Natural killer cell (primary cell): Measurements from ENCODE around the gene MGP. TPM values are rescaled to one million over a fixed set of nuclear protein-coding genes. Genes with fewer than 3 reads are reported as not detected.

Experiments
- ATAC-seq, 3 donors: fragments of 150-1000 bp in 2 of 3; fragments of 200-7000 bp in 1 of 3; cut with Tn5 transposase; 1 replicate in 1 of 3; 2 replicates in 2 of 3; pipeline ENCODE4 v1.10.0; 2021; ENCODE audit warnings: mild to moderate bottlenecking in 2 of 3, moderate library complexity in 2 of 3
- DNase-seq, 2 donors: peaks; one replicate each; pipeline versions ENCODE4 v3.0.0 to v3.0.0-alpha.2; 2013 to 2021; ENCODE audit warnings: mixed read lengths in 1 of 2
- H3K27ac ChIP-seq: one replicate; pipeline ENCODE4 v1.5.1; 2013; ENCODE audit warnings: mild to moderate bottlenecking, low read length
- H3K27me3 ChIP-seq: one replicate; pipeline ENCODE4 v1.6.1; 2013; ENCODE audit warnings: low read length; ENCODE audit not compliant: control insufficient read depth, insufficient read depth
- H3K36me3 ChIP-seq: one replicate; pipeline ENCODE4 v1.6.1; 2013; ENCODE audit warnings: low read length; ENCODE audit not compliant: control insufficient read depth, insufficient read depth
- H3K4me1 ChIP-seq: one replicate; pipeline ENCODE4 v1.6.1; 2013; ENCODE audit warnings: low read length; ENCODE audit not compliant: control insufficient read depth, insufficient read depth
- H3K4me3 ChIP-seq: one replicate; pipeline ENCODE4 v1.5.1; 2013; ENCODE audit warnings: low read length
- H3K9me3 ChIP-seq: one replicate; pipeline ENCODE4 v1.6.1; 2013; ENCODE audit warnings: low read length; ENCODE audit not compliant: control insufficient read depth, insufficient read depth
- H3K27ac Mint-ChIP-seq, 2 donors: one replicate each; pipeline ENCODE4 v1.8.0; 2022; ENCODE audit warnings: mild to moderate bottlenecking in 2 of 2, mixed read lengths in 2 of 2, moderate library complexity in 1 of 2
- H3K27me3 Mint-ChIP-seq, 2 donors: one replicate each; pipeline ENCODE4 v1.8.0; 2022; ENCODE audit warnings: low read depth in 2 of 2, mixed read lengths in 2 of 2
- H3K36me3 Mint-ChIP-seq: one replicate; pipeline ENCODE4 v1.8.0; 2022; ENCODE audit warnings: mixed read lengths
- H3K4me1 Mint-ChIP-seq, 2 donors: one replicate each; pipeline ENCODE4 v1.8.0; 2022; ENCODE audit warnings: mixed read lengths in 2 of 2
- H3K4me3 Mint-ChIP-seq: one replicate; pipeline ENCODE4 v1.8.0; 2022; ENCODE audit warnings: mild to moderate bottlenecking, moderate library complexity, mixed read lengths
- H3K9me3 Mint-ChIP-seq, 2 donors: one replicate each; pipeline ENCODE4 v1.8.0; 2022; ENCODE audit warnings: mixed read lengths in 2 of 2
- CTCF ChIP-seq: fragments of 200-600 bp; IDR thresholded peaks from one replicate; pipeline ENCODE4 v1.8.0; 2022; ENCODE audit warnings: antibody characterized with exemption
- WGBS: methylation state at CpG from one replicate; pipeline ENCODE4 v1.1.7; 2013; ENCODE audit warnings: missing lambda C conversion rate; ENCODE audit not compliant: insufficient coverage; 5-methylcytosine and 5-hydroxymethylcytosine counted together
- intact Hi-C: fragments of 100-400 bp; cut with micrococcal nuclease; formaldehyde crosslinking; loops from one replicate; pipeline ENCODE4 v1.14.2; 2022
- total RNA-seq, 4 donors: library from RNA; stranded (reverse); fragments of 120-200 nt in 1 of 4; gene quantifications; one replicate each; pipeline versions ENCODE4 v1.2.3 to v1.2.4, GENCODE V29; 2013 to 2022

MGP gene
- total RNA-seq, 3 donors from 2014 or later (not counting 1 experiment from before 2014, with no cell fraction given), result 0.89 to 1.1 TPM; not detected in 1

DNA sequence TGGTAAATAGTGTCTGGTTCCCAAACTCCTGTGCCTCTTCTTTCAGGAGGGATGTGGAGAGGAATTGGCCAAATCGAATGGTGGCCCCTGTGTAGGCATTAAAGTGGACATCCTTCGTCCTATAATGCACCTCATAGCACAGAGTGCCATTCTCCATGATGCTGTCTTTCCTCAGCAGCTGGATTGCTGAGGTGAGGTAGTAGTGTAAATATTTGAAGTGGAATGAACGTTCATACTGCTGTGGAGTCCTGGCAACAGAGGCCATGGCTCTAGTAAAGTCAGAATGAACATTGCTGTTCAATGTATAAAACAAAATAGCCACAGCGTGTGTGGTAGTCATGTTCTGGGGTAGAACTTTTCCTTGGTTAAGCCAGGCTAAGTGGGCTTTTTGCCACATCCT lies 45.0 kb downstream of the MGP start:
- H3K27ac ChIP-seq, result no peak overlapping the region
- DNase-seq, result no peak
- H3K9me3 ChIP-seq, result no peaks in the 10 kb centered on the region
- Mint-ChIP-seq H3K9me3 (no peaks in the 10 kb centered on the region), H3K4me1 (peaks cover 0 to 5% of the 10 kb centered on the region in 2 donors), H3K4me3 (no peak overlapping the region), H3K36me3 (no peaks in the 10 kb centered on the region), H3K27me3 (peaks cover 7 to 16% of the 10 kb centered on the region in 2 donors), H3K27ac (no peak overlapping the region)
- peaks cover 7% of the 10 kb centered on the region for H3K27me3 ChIP-seq
- no peak for ATAC-seq
- WGBS, result 89% methylated on average over 3 of the region's 4 CpGs
- no peak for TF ChIP-seq CTCF
- intact Hi-C loops, result loop anchor here (10.0 kb wide), 1 partner anchor 116 kb away; no protein-coding TSS in a partner anchor
- H3K36me3 ChIP-seq, result no peaks in the 10 kb centered on the region
- no peak overlapping the region for H3K4me3 ChIP-seq
- no peaks in the 10 kb centered on the region for H3K4me1 ChIP-seq

DNA sequence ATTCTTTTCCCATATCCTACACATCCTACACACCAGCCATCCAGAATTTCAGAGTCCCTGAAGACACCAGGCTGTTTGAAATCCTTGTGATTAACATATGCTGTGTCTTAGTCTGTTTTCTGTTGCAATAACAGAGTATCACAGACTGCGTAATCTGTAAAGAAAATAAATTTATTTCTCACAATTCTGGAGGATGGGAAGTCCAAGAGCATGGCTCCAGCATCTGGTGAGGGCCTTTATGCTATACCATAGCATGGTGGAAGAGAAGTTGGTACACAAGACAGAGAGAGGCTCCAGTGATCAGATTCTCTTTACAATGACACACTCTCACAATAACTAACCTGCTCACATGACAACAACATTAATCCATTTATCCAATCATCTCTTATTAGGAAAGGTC lies 46.4 kb downstream of the MGP start:
- Mint-ChIP-seq H3K4me1 (no peaks in the 10 kb centered on the region), H3K9me3 (no peaks in the 10 kb centered on the region), H3K27ac (no peak overlapping the region), H3K27me3 (peaks cover 20% of the 10 kb centered on the region in 2 donors), H3K4me3 (no peak overlapping the region), H3K36me3 (no peaks in the 10 kb centered on the region)
- no peak for TF ChIP-seq CTCF
- Histone ChIP-seq H3K36me3 (no peaks in the 10 kb centered on the region), H3K4me3 (no peak overlapping the region), H3K27me3 (peaks cover 9% of the 10 kb centered on the region), H3K27ac (no peak overlapping the region), H3K9me3 (no peaks in the 10 kb centered on the region), H3K4me1 (no peaks in the 10 kb centered on the region)
- no peak for ATAC-seq
- no peak for DNase-seq
- no CpG with 5 or more reads among the region's 1 CpG for WGBS
- intact Hi-C loops, result no loop called here

GRCh38 chr12:14836336-14837210 lies 49.1 kb downstream of the MGP start:
- Histone ChIP-seq H3K27ac (no peak overlapping the region), H3K9me3 (no peaks in the 10 kb centered on the region), H3K27me3 (peaks cover 16% of the 10 kb centered on the region), H3K4me1 (no peaks in the 10 kb centered on the region), H3K4me3 (no peak overlapping the region), H3K36me3 (no peaks in the 10 kb centered on the region)
- H3K27ac Mint-ChIP-seq, result no peak overlapping the region
- H3K27me3 Mint-ChIP-seq, result peaks cover 25 to 41% of the 10 kb centered on the region in 2 donors
- no peaks in the 10 kb centered on the region for H3K36me3 Mint-ChIP-seq
- intact Hi-C loops, result no loop called here
- H3K9me3 Mint-ChIP-seq, result no peaks in the 10 kb centered on the region
- TF ChIP-seq CTCF, result no peak
- ATAC-seq (no peak), DNase-seq (no peak)
- no peaks in the 10 kb centered on the region for H3K4me1 Mint-ChIP-seq
- H3K4me3 Mint-ChIP-seq, result no peak overlapping the region
- 84% methylated on average over 6 of the region's 7 CpGs for WGBS
